EL (cell line): ENCODE measurements around the gene RSRC1.
"Not testable (repeated sequence)": the region's sequence is repeated elsewhere in the genome, so short reads cannot be mapped to it uniquely, and the experiment has no call there.

Experiments
- DNase-seq: peaks from one replicate; pipeline ENCODE4 v3.0.0-alpha.2; 2016

RSRC1 gene

DNA sequence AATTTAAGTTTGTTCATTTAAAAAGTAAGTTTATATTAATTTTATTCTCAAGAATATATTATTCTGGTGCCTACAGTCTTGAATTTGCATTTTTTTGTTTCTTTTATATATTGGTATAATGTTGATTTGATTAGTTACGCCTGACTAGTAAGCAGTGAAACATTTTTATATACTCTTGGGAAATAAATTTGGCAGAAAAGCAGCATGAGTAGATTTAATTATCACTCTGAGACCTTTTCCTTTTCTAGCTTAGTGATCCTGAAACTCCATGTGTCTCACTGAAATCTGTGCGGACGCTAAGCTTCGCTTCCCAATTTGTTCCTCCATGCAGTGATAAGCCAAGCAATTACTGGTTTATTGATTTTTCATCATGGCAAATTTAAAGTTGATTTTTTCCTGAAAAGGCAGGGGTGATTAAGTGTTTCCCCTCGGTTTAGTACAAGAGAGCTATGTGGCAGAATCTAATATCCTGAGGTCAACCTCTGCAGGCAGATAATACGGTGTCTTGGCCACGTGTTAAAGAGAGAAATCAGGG, 373.9 kb downstream of the RSRC1 start:
- no peak for DNase-seq

DNA sequence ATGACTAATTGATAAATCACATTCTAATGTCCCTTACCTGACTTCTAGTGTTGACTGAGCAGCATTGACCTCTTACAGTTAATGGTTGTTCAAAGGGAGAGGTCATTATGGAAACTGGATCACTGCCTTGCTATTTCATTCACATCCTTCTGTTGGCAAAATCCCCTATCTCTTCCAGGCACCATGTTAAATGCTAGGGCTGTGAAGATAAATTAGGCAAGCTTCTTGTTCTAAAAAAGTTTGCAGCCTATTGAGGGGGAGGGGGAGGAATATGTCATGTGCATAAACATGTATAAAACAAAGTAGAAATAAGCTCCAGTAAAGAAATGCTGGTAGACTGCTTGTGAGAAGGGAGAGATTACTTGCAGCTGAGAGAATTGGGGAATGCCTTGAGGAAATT, 376.3 kb downstream of the RSRC1 start:
- no peak for DNase-seq

DNA sequence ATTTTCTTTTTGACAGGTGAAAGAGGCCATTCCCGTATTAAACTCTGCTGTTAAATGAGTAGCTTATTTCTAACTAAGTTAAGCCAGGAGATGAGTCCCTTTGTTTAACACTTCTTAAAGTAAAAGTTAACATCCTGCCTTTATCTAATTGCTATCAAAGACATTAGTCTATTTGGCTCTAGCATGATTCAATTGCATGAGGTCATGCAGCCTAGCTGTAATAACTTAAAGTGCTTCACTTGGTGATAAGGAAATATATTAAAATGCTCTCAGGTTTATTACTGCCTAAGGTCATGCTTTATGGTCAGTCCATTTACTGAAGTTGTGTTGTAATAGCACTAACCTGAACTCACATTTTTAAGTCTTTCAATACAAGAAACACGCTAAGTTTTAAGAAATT, 378.8 kb downstream of the RSRC1 start:
- DNase-seq, result peak; percentile 8

DNA sequence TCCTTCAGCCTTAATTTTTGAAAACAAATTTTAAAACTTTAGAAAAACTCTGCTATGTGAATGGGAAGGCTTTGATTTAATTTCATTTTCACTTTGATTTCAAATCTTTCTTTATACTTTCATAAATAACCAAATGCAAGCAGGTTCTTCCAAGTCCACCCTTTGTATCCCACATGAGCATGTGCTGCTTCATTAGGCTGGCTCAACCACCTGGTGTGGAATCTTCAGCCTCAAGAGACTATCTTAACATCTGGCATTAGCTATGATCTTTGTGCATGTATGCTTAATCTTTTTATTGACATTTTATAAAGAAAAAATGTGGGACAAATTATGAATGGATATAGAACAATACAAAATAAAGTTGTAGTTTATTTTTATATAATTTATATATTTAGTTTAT, 379.3 kb downstream of the RSRC1 start:
- DNase-seq, result no peak

DNA sequence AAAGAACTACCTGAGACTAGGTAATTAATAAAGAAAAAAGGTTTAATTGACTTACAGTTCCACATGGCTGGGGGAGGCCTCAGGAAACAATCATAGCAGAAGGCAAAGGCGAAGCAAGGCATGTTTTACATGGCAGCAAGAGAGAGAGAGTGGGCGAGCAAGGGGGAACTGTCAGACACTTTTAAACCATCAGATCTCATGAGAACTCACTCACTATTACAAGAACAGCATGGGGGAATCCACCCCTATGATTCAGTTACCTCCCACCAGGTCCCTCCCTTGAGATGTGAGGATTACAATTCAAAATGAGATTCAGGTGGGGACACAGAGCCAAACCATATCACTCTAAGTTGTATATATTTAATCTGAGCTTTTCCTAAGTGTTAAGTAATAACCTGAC, 382.1 kb downstream of the RSRC1 start:
- DNase-seq, result no peak

DNA sequence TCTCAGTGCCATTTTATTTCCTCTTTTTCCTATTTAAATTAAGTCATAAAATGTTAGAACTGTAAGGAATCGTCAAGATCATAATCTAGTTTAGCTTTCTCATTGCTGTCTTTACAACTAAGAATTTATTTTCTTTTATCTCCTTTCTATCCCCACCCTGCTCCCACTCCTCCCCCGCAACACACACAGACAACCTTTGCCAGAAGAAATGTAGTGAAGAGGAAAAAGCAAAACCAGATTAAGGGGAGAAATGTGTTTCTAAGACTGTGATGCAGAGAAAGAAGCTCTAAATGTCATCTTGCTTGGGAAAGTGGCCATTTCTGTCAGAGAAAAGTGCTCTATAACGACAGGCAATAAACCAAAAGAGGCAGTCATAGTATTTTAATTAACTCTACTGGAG, 382.8 kb downstream of the RSRC1 start:
- no peak for DNase-seq

DNA sequence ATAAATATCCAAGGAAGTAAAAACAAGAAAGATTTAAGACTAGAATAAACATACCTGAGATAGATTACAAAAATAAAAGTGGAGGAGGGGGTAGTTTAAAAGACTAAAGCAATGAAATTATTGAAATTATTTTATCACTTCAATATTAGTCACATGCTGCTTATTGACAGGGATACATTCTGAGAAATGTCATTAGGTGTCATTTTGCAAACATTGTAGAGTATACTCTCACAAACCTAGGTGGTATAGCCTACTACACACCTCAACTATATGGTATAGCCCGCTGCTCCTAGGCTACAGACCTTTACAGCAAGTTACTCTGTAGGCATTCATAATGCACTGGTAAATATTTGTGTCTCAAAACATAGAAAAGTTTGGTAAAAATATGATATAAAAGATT, 384.0 kb downstream of the RSRC1 start:
- DNase-seq, result no peak

DNA sequence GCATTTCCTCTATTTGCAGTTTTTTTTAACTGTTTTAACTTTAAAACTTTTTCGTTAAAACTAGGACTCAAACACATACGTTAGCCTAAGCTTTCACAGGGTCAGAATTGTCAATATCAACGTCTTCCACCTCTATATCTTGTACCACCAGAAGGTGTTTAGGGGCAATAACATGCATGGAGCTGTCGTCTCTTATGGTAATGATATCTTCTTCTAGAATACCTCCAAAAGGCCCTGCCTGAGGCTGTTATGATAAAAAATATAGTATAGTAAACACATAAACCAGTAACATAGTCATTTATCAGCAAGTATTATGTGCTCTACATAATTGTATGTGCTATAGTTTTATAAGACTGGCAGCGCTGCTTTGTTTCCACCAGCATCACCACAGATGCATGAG, 384.8 kb downstream of the RSRC1 start:
- DNase-seq, result no peak

DNA sequence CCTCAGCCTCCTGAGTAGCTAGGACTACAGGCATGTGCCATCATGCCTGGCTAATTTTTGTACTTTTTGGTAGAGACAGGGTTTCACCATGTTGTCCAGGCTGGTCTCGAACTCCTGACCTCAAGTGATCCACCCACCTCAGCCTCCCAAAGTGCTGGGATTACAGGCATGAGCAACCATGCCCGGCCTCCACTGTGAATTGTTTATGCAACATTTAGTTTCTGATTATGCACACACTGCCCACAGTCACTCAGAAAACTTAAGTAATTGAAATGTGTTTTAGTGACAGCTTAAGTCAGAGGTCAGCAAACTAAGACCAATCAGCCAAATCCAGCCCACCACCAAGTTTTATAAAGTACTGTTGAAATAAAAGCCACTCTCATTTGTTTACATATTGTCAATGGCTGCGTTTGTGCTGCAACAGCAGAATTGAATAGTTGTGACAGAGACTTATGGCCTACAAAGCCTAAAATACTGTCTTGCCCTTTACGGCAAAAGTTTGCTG, 385.6 kb downstream of the RSRC1 start:
- not testable (repeated sequence) for DNase-seq

DNA sequence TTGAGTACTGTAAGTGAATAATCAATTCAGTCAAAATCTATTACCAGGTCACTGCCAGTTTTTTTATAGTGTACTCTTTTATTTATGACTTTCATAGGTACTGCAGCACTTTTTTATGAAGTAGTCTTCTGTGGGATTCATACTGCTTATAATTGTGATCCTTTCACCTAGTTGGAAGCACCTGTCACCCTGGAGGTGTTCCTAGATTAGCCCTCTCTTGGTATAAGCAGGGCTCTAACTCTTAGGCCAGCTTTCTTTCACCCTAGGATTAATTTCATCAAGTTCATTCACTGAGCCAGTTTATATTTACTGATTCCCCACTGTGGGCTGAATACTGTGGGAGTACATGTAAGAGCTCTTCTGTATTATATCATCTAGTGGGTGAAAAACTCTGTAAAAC, 395.2 kb downstream of the RSRC1 start:
- no peak for DNase-seq

DNA sequence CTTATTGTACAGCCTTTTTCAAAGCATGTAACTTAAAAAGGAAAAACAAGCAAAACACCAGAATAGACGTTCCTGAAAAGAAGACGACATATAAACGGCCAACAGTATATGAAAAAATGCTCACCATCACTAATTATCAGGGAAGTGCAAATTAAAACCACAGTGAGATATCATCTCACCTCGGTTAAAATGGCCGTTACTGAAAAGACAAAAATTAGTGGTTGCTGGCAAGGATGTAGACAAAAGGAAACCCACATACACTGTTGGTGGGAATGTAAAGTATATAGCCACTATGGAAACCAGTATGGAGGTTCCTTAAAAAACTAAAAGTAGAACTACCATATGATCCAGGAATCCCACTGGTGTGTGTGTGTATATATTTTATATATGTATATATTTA, 396.6 kb downstream of the RSRC1 start:
- no peak for DNase-seq

DNA sequence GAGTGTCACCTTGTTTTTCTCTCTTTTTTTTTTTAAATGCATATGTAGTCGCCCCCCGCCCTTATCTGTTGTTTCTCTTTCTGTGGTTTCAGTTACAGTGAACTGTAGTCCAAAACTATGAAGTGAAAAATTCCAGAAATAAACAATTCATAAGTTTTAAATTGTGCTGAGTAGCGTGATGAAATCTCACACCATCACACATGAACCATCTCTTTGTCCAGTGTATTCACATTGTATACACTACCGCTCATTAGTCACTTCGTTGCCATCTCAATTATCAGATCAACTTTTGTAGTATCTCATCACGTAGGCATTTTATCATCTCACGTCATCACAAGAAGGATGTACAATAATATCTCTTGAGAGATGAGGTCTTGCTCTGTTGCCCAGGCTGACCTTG, 398.6 kb downstream of the RSRC1 start:
- peak; percentile 78 for DNase-seq

DNA sequence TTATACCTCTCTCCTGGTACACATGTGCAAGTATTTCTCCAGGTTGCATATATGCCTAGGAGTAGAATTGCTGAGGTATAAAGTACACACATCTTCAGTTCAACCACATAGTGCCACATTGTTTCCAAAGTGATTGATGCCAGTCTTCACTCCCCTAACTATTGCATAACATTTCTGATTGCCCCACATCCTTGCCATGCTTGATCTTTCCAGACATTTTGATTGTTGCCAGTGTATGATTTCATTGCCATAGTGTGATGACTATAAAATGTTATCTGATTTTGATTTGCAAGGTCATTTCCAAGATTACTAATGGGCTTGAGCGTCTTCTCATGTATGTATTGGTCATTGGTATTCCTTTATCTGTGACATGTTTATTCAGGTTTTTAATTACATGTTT, 400.0 kb downstream of the RSRC1 start:
- DNase-seq, result no peak

DNA sequence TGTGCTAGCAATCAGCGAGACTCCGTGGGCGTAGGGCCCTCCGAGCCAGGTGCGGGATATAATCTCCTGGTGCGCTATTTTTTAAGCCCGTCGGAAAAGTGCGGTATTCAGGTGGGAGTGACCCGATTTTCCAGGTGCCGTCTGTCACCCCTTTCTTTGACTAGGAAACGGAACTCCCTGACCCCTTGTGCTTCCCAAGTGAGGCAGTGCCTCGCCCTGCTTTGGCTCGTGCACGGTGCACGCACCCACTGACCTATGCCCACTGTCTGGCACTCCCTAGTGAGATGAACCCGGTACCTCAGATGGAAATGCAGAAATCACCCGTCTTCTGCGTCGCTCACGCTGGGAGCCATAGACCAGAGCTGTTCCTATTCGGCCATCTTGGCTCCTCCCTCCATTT, 406.8 kb downstream of the RSRC1 start:
- not testable (repeated sequence) for DNase-seq

DNA sequence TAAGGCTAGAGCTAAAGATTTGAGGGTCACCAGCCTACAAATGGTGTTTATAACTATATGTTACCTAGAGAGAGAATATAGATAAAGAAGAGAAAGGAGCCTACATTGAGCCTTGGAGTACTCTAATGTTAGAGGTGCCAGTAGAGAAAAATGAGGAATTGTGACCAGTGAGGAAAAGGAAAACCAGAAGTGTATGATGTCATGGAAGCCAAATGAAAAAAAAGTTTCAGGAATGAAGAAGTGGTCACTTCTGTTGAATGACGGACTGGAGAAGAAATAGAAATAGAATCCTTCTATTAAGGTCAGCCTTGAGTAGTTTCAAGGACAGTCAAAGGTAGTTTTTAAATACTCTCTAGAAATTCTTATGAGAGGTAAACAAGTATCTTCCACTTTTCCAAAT, 409.9 kb downstream of the RSRC1 start:
- DNase-seq, result no peak

DNA sequence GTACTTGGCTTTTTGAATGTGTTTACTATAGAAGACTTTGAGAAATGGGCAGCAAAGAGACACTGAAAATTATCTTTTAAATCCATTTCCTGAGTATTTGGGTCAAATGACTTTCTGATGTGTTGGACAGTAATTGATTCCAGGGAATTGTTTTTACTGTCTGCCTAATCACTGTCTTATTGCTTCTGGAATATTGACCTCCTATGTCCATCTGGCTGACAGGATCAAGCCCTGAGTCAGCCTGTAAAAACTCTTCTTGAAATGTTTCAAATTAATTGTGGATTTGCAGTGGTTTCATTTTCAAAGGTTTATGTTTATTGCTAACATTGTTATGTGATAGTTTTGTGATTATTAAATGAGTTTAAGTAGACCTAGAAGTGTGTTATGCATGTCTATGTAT, 410.5 kb downstream of the RSRC1 start:
- DNase-seq, result peak; percentile 26

DNA sequence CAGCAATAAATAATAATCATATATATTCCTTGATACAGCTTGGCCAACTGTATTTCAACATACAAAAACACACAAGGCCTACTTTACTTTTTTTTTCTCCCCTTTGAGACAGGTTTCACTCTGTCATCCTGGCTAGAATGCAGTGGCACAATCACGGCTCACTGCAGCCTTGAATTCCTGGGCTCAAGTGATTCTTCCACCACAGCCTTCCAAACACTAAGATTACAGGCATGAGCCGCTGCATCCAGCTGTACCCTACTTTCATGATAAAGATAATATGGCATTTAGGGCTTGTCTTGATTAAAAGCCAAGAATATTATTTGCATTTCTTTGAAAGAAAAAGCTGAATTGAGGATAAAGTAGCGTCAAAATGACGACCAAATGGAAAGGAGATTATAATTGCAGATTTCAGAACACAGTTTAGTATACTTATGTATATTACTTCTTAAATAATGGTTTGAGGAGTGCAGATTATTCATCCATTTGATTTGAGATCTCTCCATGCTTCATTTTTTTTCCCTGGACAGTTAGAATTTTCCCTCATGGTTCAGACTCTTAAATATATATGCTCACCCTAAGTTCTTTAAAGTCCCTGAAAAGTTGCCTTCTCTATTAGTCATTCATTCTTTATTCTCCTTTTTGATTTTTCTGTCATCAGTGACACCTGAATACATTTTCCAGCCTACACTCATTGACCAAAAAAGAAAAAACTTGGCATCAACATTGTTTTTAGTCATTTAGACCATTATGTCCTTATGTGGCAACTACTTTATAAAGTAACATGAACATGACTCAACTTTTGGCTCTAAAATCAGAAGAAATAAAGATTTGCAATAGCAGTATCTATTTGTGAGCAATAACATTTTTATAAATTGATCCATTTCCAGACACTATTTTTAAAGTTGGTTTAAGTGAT, 412.6 kb downstream of the RSRC1 start:
- peak; percentile 12 for DNase-seq

DNA sequence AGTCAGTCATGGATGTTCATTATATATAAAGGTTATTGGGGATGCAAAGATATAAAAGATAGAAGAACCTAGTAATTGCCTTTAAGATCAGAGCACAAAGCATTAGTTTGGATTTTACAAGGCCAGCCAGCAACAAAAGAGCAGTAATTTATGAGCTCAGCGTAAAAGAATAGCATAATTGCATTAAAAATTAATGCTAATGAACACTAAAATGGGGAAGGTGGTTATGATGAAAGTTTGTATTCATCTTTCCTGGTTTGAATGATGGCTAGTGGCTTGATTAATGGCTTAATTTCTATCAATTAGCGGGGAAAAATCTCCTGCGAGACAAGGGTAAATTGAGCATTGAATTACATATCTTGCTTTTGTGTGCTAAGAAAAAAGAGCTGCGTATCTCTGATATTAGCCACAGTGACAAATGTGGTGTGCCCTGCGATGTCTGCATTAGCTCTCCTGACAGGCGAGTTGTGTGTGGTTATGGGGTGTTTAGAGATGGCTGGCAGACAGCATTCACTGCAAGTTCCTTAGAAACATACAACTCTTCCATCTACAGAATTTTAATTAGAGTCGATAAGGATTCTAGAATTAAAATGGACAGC, 418.3 kb downstream of the RSRC1 start:
- no peak for DNase-seq

DNA sequence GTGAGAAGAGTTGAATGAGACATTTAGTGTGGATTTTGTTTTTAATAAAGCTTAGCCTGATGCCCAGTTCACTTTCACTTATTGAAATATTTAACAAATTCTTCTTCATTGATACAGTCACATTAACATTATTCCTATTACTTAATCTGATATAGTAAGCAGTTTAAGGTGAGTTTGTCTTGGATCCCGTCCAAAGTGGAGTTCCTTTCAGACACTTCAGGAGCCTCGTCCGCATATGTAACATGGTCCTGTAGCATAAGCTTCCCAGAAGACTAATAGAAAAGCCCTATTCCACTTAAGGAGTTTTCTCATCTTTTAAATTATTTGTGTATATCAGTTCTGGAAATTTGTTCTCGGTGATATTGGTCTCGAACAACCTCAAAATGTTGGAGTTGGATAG, 421.4 kb downstream of the RSRC1 start:
- DNase-seq, result no peak

DNA sequence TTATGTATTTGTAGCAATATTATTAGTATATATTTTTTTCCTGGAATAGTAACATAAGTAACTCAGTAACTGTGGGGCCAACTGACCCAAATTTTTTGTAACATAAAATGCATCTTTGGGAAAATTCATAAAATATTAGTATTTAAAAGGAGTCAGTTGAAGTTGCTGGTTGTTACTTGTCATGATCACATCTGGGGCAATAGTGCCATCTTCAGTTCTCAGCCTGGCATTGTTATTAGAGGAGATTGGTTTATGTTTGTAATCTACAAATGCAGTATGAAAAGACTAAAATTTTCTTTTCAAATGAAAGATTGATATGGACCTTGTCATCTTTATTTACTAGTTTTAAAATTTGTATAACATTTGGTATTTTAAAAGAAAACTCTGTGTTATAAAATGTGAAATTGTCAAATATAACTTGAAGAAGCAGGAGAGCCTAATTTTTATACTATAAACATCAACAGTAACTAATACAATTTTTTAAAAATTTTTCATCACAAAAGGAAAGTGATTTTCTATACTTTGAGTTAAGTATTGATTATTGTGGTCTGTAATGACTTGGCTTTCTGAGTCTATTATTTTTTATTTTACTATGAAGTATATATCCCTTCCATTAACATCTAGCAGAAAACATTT, 422.3 kb downstream of the RSRC1 start:
- peak; percentile 55 for DNase-seq

DNA sequence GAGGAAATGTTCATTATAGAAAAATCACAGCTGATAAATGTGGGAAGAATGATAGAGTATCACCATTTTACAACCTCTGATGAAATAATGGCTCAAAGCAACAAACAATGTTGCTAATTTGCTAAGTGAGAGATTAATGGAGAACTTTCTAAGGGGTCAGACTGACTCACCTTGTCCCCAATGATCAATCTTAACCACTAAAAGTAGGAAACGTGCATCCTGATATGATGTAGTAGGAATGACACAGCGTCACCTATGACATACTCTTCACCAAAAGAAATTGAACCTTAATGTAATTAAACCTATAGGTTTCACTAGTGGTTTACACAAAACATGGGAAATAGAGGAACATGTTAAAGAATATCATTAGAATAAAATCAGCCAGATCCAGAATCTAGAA, 426.0 kb downstream of the RSRC1 start:
- DNase-seq, result no peak

DNA sequence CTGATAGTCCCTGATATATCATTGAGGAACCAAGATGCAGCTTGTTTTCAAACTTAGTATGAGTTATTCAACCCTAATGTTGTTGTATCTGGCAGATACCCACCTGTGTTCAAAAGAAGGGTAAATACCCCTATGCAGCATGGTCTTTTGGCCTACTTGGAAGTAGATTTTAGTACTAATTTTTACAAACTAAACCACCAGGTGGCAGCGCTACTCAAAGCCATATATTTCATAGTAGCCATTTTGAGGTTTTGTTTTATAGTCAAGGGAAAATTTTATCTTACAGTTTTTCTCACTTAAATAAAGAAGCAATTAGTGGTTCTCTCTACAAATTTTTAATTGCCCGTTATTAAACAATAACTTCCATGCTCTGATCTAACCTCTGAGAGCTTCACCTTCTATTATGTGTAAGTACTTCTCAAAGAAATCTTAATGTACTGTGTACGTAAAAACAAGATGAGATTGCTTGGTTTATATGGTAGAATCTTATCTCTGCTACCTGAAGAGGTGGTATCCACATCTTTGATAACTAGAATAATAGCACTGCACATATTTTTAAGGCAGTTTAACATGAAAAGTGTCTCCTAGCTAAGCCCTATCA, 429.6 kb downstream of the RSRC1 start:
- peak; percentile 46 for DNase-seq

DNA sequence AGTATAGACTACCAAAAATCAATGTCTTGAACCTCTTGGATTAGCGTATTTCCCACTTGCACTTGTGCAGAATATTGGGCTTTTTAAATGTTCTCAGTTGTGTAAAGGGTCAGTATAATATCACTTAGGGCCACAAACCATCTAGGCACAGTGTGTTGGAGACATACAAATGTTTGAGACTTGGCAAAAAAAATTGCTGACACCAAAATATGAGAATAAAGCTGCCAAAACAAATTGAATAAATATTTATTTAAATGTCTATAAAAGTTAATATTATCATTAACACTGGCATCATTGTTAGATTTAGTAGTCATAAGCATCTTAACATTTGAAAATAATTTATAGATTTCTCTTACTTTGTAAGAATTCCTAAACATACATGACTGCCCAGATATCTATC, 430.2 kb downstream of the RSRC1 start:
- DNase-seq, result no peak
